Ascending aorta (tissue), 2 donors: ENCODE results near the gene ZC3H10. TPM values are rescaled to one million over a fixed set of nuclear protein-coding genes. Genes with fewer than 3 reads are reported as not detected.
A peak's percentile ranks its signal among the peaks of the same experiment; 100 is the strongest.
"Not testable (repeated sequence)": the region's sequence is repeated elsewhere in the genome, so short reads cannot be mapped to it uniquely, and the experiment has no call there.

ENCODE experiments used
- DNase-seq, 2 donors: peaks; one replicate each; pipeline ENCODE4 v3.0.0-alpha.2; 2019; ENCODE audit warnings: low spot score in 2 of 2
- H3K27ac ChIP-seq, 2 donors: fragments of 200-600 bp; sonication (generic); one replicate each; pipeline ENCODE4 v1.5.1; 2016 to 2017; ENCODE audit warnings: mild to moderate bottlenecking in 1 of 2
- H3K27me3 ChIP-seq: fragments of 200-600 bp; sonication (generic); one replicate; pipeline ENCODE4 v1.5.1; 2017
- H3K36me3 ChIP-seq, 2 donors: fragments of 200-600 bp; sonication (generic); one replicate each; pipeline ENCODE4 v1.5.1; 2016
- H3K4me1 ChIP-seq, 2 donors: fragments of 200-600 bp; sonication (generic); one replicate each; pipeline ENCODE4 v1.5.1; 2016 to 2017; ENCODE audit warnings: mild to moderate bottlenecking in 1 of 2
- H3K4me3 ChIP-seq, 2 donors: fragments of 200-600 bp; sonication (generic); one replicate each; pipeline ENCODE4 v1.5.1; 2016 to 2017; ENCODE audit warnings: mild to moderate bottlenecking in 1 of 2
- H3K9me3 ChIP-seq, 2 donors: fragments of 200-600 bp; sonication (generic); one replicate each; pipeline ENCODE4 v1.5.1; 2016
- CTCF ChIP-seq, 3 experiments: fragments of 200-600 bp in 2 of 3; fragments of 450-650 bp in 1 of 3; sonication (generic) in 2 of 3; IDR thresholded peaks; one replicate each; pipeline ENCODE4 v1.5.1; 2016 to 2019; ENCODE audit warnings: antibody characterized with exemption in 3 of 3, mild to moderate bottlenecking in 1 of 3, moderate library complexity in 1 of 3
- intact Hi-C: fragments of 100-400 bp; cut with DNase I; formaldehyde crosslinking; loops from one replicate; pipeline ENCODE4 v1.15.1; 2023
- total RNA-seq: library from RNA; depleted of rRNA; stranded (reverse); fragments of >200 nt; gene quantifications from one replicate; pipeline ENCODE4 v1.1.0, GENCODE V29; 2016

ZC3H10 gene
- total RNA-seq, 1 donor from 2014 or later = 11.1 TPM

- Histone ChIP-seq H3K27ac (no peak overlapping the region), H3K9me3 (no peaks in the 10 kb centered on the region), H3K4me1 (peaks cover 0 to 25% of the 10 kb centered on the region in 2 donors), H3K27me3 (no peaks in the 10 kb centered on the region), H3K4me3 (no peak overlapping the region), H3K36me3 (peaks cover 1 to 2% of the 10 kb centered on the region in 2 donors)
- no peak for TF ChIP-seq CTCF (IDR thresholded peaks at IDR 0.05)
- no peak for DNase-seq
- intact Hi-C loops = no loop called here
Measured at GRCh38 chr12:56154246-56154771, 36.2 kb downstream of the ZC3H10 start.

DNA sequence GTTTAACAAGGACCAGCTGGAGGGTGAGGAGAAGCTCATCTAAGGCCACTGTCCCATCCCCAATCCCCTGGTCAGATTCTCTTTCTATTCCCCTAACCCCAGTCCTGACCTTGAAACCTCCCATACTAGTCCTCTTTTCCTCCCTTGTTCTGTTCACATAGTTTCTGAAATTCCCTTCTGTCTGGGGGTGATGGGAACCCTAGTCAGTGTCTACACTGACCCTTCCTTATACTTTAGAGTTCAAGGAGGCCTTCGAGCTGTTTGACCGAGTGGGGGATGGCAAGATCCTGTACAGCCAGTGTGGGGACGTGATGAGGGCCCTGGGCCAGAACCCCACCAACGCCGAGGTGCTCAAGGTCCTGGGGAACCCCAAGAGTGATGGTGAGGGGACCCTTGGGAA is 36.8 kb downstream of the ZC3H10 start:
- DNase-seq = no peak
- no peaks in the 10 kb centered on the region for H3K9me3 ChIP-seq
- peaks cover 6 to 7% of the 10 kb centered on the region in 2 donors for H3K36me3 ChIP-seq
- H3K27ac ChIP-seq = no peak overlapping the region
- H3K4me3 ChIP-seq = no peak overlapping the region
- H3K27me3 ChIP-seq = no peaks in the 10 kb centered on the region
- H3K4me1 ChIP-seq = peaks cover 3 to 27% of the 10 kb centered on the region in 2 donors
- TF ChIP-seq CTCF (IDR thresholded peaks at IDR 0.05) = no peak
- intact Hi-C loops = no loop called here

DNA sequence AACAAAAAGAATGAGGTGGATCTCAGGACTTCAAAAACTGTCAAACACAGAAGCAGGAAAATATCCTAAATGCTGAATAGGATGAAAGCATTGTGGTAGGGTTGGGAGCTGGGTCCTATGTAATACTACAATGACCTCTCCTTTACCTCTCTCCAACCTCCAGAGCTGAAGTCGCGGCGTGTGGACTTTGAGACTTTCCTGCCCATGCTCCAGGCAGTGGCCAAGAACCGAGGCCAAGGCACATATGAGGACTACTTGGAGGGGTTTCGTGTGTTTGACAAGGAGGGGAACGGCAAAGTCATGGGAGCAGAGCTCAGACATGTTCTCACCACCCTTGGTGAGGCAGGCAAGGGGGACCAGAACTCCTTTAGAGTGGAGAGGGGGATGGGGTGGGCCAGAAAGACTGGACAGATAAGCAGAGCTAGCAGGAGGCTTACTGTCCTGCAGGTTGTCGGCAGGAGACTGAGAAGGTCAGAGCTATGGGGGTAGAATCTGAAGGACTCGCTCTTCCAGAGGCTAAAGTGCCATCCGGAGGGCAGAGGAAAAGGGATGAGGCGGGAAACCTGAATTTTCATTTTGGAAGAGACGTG is 37.3 kb downstream of the ZC3H10 start:
- DNase-seq = no peak
- peaks cover 6 to 32% of the 10 kb centered on the region in 2 donors for H3K4me1 ChIP-seq
- intact Hi-C loops = no loop called here

GRCh38 chr12:56156464-56157200 is 38.6 kb downstream of the ZC3H10 start:
- H3K27me3 ChIP-seq, intact Hi-C loops: not testable (repeated sequence)

More for the DNA sequence above, 37.3 kb downstream of the ZC3H10 start:
- TF ChIP-seq CTCF (IDR thresholded peaks at IDR 0.05) = no peak
- no peaks in the 10 kb centered on the region for H3K27me3 ChIP-seq
- no peaks in the 10 kb centered on the region for H3K9me3 ChIP-seq
- no peak overlapping the region for H3K4me3 ChIP-seq
- H3K36me3 ChIP-seq = peaks cover 11 to 12% of the 10 kb centered on the region in 2 donors
- H3K27ac ChIP-seq = no peak overlapping the region

GRCh38 chr12:56157201-56158028 is 39.3 kb downstream of the ZC3H10 start:
- H3K4me1 ChIP-seq = peaks cover 10 to 45% of the 10 kb centered on the region in 2 donors
- peak; percentile 73 to 75 (median 74) for TF ChIP-seq CTCF (IDR thresholded peaks at IDR 0.05)
- intact Hi-C loops = loop anchor here (1.0 to 2.0 kb wide), 3 partner anchors 29 to 39 kb away; partner anchors contain the start of genes ESYT1, SMARCC2 and ZC3H10

More at GRCh38 chr12:56156464-56157200, 38.6 kb downstream of the ZC3H10 start:
- H3K27ac ChIP-seq = peak overlapping the region; percentile 91 to 94
- H3K4me3 ChIP-seq = peak overlapping the region; percentile 83 to 96
- not testable (repeated sequence) for H3K9me3 ChIP-seq, DNase-seq
- H3K36me3 ChIP-seq = peaks cover 24 to 25% of the 10 kb centered on the region in 2 donors
- peaks cover 10 to 41% of the 10 kb centered on the region in 2 donors for H3K4me1 ChIP-seq

More at GRCh38 chr12:56157201-56158028, 39.3 kb downstream of the ZC3H10 start:
- peaks cover 31 to 33% of the 10 kb centered on the region in 2 donors for H3K36me3 ChIP-seq
- no peaks in the 10 kb centered on the region for H3K9me3 ChIP-seq
- peak overlapping the region; percentile 91 to 94 for H3K27ac ChIP-seq
- no peaks in the 10 kb centered on the region for H3K27me3 ChIP-seq
- DNase-seq = peak; percentile 40 to 93
- H3K4me3 ChIP-seq = peak overlapping the region; percentile 83 to 96
